Spleen (tissue), 7 donors: Measurements from ENCODE around the gene VPS51.

Source experiments
- POLR2A ChIP-seq, 3 donors: fragments of 450-650 bp; IDR thresholded peaks; one replicate each; pipeline ENCODE4 v1.5.1; 2017; ENCODE audit warnings: antibody characterized with exemption in 3 of 3, mild to moderate bottlenecking in 1 of 3
- POLR2AphosphoS5 ChIP-seq, 3 donors: sonication (generic); formaldehyde crosslinking; IDR thresholded peaks; one replicate each; pipeline ENCODE4 v1.5.1; 2017; ENCODE audit warnings: antibody characterized with exemption in 3 of 3
- TF ChIP-seq, protein P1 (sequence below), 11 experiments: fragments of 200-600 bp in 7 of 11; fragments of 450-650 bp in 4 of 11; sonication (generic) in 4 of 11; IDR thresholded peaks in 8 of 11; conservative IDR thresholded peaks in 3 of 11; 1 replicate in 7 of 11; 2 replicates in 4 of 11; pipeline versions ENCODE4 v1.4.0 to v1.8.0; 2016 to 2021; ENCODE audit warnings: antibody characterized with exemption in 11 of 11, inconsistent platforms in 4 of 11, mild to moderate bottlenecking in 1 of 11
- donor health status: DM: no; HTN: no; CAD: no; lungs with moderate emphysema.
- donor health status: DM: no; HTN: no; CAD: no.
- donor health status: DM: no; HTN: no; CAD: no.

- TF ChIP-seq, protein P1, sequence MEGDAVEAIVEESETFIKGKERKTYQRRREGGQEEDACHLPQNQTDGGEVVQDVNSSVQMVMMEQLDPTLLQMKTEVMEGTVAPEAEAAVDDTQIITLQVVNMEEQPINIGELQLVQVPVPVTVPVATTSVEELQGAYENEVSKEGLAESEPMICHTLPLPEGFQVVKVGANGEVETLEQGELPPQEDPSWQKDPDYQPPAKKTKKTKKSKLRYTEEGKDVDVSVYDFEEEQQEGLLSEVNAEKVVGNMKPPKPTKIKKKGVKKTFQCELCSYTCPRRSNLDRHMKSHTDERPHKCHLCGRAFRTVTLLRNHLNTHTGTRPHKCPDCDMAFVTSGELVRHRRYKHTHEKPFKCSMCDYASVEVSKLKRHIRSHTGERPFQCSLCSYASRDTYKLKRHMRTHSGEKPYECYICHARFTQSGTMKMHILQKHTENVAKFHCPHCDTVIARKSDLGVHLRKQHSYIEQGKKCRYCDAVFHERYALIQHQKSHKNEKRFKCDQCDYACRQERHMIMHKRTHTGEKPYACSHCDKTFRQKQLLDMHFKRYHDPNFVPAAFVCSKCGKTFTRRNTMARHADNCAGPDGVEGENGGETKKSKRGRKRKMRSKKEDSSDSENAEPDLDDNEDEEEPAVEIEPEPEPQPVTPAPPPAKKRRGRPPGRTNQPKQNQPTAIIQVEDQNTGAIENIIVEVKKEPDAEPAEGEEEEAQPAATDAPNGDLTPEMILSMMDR (IDR thresholded peaks at IDR 0.05 in 8 of 11, conservative IDR thresholded peaks at IDR 0.05 in 3 of 11) = no peak
- no peak for TF ChIP-seq POLR2A (IDR thresholded peaks at IDR 0.05)
- TF ChIP-seq POLR2AphosphoS5 (IDR thresholded peaks at IDR 0.05) = no peak
Observed at GRCh38 chr11:65051398-65051858, 44.6 kb upstream of the VPS51 start.
